BE2C (cell line): ENCODE data around the gene EN2.

Experiments
- DNase-seq: peaks from one replicate; pipeline ENCODE4 v3.0.0-alpha.2; 2020
- H3K27me3 ChIP-seq: fragments of 250-450 bp; sonication (Bioruptor Pico); 2 replicates; pipeline ENCODE4 v1.5.1; 2020; ENCODE audit warnings: mild to moderate bottlenecking
- H3K36me3 ChIP-seq: fragments of 250-450 bp; sonication (Bioruptor Pico); 2 replicates; pipeline ENCODE4 v1.5.1; 2020; ENCODE audit warnings: mild to moderate bottlenecking
- H3K4me1 ChIP-seq: fragments of 250-450 bp; sonication (Bioruptor Pico); 2 replicates; pipeline ENCODE4 v1.5.1; 2020
- H3K4me3 ChIP-seq: 2 replicates; pipeline ENCODE4 v1.5.1; 2011; ENCODE audit warnings: low read depth, low read length
- H3K9me3 ChIP-seq: fragments of 250-450 bp; sonication (Bioruptor Pico); 2 replicates; pipeline ENCODE4 v1.5.1; 2020
- TF ChIP-seq, protein P1 (sequence below): IDR thresholded peaks from 2 replicates; pipeline ENCODE4 v1.5.1; 2012; ENCODE audit warnings: mild to moderate bottlenecking, low read depth, low read length

Gene EN2

DNA sequence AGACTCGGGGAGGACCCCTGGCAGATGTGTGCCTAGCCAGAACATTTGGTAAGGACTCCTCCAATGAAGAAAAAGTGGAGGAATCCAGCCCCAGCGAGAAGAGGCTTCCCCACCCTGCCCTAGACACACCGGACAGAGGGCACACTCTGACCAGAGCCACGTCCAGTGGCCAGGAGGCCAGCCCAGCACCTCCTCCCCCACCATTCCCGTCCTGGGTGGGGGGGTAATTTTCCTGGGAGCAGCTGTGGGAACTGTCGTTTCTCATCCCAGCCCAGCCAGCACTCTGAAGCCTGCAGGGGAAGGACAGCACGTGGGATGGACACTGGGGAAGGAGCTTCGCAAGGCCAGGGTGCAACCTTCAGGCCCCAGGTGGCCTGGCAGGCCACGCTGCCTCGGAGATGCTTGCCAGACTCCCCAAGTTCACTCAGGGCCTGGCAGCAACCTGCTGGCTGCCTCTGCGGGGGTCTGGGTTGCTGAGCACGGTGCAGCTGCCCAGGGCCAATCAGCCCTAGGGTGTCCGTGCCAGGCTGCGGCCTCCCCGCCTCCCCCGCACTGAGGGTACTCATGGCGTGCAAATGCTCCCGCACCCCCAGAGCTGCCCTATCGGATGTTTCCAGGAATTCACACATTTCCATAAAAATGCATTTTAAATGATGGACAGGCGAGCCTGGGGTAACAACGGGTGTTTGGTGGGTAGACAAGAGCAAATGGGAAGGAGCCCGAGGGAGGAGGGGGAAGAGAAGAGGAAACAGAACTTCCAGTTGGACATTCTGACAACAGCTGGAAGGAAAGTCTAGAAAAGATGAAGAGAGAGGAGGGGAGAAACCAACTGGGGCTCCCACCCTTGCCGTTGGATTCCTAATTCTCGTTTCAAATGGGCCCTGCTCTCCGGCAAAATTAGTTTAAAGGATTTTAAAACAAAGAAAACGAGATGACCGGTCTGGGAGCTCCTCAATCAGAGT is 1.9 kb upstream of the EN2 start:
- H3K9me3 ChIP-seq: no peaks in the 10 kb centered on the region; the same call in 1 of the 2 replicates
- no peak for DNase-seq
- H3K4me3 ChIP-seq: no peak overlapping the region
- TF ChIP-seq, protein P1, sequence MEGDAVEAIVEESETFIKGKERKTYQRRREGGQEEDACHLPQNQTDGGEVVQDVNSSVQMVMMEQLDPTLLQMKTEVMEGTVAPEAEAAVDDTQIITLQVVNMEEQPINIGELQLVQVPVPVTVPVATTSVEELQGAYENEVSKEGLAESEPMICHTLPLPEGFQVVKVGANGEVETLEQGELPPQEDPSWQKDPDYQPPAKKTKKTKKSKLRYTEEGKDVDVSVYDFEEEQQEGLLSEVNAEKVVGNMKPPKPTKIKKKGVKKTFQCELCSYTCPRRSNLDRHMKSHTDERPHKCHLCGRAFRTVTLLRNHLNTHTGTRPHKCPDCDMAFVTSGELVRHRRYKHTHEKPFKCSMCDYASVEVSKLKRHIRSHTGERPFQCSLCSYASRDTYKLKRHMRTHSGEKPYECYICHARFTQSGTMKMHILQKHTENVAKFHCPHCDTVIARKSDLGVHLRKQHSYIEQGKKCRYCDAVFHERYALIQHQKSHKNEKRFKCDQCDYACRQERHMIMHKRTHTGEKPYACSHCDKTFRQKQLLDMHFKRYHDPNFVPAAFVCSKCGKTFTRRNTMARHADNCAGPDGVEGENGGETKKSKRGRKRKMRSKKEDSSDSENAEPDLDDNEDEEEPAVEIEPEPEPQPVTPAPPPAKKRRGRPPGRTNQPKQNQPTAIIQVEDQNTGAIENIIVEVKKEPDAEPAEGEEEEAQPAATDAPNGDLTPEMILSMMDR: no peak
- H3K36me3 ChIP-seq: no peaks in the 10 kb centered on the region
- no peaks in the 10 kb centered on the region for H3K4me1 ChIP-seq
- peaks cover 97% of the 10 kb centered on the region for H3K27me3 ChIP-seq

DNA sequence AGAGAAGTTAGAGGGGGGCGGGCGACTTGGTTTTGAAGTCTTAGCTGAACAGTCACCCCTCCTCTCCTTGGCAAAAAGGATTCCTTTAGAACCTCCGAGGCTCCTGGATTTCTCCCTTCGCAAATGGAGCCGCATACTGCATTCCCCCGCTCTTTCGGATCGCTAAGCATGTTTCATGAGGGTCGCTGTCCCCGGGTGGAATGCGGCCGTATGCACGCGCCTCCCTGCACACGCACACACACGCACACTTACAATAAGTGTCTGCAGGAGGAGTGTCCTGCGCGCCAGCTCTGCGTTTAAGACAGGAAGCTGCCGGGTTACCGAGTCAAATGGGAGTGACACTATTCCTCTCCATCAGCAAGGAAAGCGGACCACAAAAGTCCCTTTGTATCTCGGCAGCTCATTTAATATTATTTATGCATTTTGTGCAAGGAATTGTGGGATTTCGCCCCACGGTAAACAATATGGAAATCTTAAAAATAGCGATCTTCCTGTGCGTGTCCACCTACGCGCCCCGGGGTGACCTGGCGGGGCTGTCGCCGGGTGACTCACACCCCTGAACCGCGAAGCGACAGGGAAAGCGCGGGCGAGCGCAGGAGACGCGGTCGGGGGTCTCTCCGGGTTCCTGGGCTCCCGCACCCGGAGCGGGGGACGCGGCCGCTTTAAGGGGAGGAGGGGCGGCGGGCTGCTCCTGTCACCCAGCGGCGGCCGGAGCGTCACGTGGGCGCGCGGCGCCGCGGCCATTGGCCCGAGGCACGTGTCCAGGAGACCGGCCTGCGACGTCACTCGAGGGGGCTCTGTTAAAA is 988 bp upstream of the EN2 start:
- TF ChIP-seq, protein P1: no peak
- Histone ChIP-seq H3K36me3 (no peaks in the 10 kb centered on the region), H3K9me3 (no peaks in the 10 kb centered on the region; the same call in 1 of the 2 replicates), H3K27me3 (peaks cover 97% of the 10 kb centered on the region), H3K4me1 (no peaks in the 10 kb centered on the region), H3K4me3 (peak overlapping the region; percentile 20)
- DNase-seq: no peak

DNA sequence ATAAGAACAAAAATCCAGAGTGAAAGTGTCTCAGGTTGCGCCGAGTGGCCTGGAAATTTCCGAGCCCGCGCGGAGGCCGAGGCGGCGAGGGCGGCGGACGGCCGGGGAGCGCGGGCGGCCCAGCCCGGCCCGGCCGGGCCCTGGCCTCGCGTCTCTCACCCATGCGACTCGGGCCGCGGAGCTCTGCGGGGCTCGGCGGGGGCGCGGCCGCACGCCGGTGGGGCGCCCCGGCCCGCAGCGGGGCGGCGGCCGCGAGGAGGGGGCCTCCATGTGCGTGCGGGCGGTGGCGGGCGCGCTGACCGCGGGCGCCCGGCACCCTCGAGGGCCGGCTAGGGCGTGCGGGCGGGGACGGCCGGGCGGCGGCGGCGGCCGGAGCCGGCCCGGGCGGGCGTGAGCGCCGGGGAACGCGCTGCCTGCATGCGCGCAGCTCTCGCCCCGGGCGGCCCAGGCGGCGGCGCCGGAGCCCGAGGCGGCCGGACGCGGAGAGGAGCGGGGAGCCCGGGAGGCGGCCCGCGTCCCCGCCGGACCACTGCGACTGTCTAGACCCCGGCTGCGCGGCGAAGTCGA is 302 bp upstream of the EN2 start:
- no peaks in the 10 kb centered on the region for H3K36me3 ChIP-seq
- DNase-seq: no peak

DNA sequence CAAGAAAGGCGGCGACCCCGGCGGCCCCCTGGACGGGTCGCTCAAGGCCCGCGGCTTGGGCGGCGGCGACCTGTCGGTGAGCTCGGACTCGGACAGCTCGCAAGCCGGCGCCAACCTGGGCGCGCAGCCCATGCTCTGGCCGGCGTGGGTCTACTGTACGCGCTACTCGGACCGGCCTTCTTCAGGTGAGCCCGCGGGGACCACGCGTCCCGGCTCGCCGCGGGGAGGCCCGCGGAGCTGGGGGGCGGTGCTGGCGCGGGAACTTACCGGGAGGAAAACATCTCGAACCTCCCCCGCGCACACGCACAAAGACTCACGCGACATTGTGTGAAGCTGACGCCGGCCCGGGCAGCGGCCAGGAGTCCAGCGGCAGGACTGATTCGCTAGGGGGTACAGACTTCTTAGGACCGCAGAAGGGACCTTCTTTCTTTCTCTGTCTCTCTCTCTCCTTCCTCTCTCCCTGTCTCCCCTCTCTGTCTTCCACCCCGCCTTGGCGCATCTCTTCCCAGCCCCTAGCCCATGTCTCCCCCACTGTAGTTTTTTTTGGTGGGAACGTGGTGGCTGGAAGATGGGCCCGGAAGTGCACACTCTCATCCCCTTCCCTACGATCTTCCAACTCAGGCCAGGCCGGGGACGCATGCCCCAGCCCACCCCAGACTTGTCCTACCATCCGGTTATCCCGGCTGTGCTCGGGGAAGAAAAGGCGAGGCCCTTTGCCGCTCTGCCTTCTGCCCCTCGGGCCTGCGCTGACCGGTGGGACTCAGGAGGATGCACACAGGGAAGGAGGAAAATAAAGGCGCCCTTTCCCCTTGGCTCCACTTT is 1.2 kb downstream of the EN2 start:
- Histone ChIP-seq H3K27me3 (peaks cover 97% of the 10 kb centered on the region), H3K9me3 (no peaks in the 10 kb centered on the region; the same call in 1 of the 2 replicates), H3K4me1 (no peaks in the 10 kb centered on the region), H3K36me3 (no peaks in the 10 kb centered on the region), H3K4me3 (no peak overlapping the region)
- TF ChIP-seq, protein P1: no peak
- no peak for DNase-seq

More for the DNA sequence above, 302 bp upstream of the EN2 start:
- Histone ChIP-seq H3K4me1 (no peaks in the 10 kb centered on the region), H3K27me3 (peaks cover 97% of the 10 kb centered on the region), H3K4me3 (no peak overlapping the region), H3K9me3 (no peaks in the 10 kb centered on the region; the same call in 1 of the 2 replicates)
- TF ChIP-seq, protein P1: no peak

DNA sequence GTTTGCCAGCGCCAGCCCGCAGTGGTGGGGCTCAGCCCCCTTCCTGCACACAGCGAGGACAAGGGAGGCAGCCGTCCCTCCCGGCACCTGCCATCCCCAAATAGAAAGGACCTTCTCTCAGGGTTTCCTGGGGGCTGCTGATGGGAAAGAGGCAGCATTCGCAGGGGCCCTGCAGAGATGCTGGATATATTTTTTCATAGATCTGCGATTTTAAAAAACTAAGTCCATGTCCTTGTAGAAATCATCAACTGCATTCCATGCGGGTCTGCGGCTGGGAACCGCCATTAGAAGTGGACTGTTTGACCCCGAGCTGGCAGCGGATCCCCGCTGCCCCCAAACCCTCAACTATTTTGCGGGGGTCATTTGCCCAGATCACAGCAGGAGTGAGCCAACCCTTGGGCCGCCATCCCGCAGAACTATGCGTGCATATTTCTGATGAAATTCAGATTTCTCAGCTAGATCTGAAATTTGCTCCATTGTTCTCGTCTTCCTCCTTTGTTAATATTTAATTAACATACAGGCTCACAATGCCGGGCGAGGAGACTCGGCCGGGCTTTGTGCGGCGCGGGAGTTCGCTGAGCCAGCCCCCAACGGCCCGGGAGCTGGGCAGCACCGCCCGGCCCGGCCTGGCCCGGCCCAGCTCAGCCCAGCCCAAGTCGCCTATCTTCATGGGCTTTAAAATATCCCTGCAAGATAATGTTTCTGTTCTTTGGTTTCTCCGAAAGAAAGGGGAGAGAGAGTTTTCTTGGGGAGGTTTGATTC is 2.0 kb downstream of the EN2 start:
- no peak for DNase-seq
- no peaks in the 10 kb centered on the region for H3K4me1 ChIP-seq
- TF ChIP-seq, protein P1: no peak
- H3K36me3 ChIP-seq: no peaks in the 10 kb centered on the region
- no peak overlapping the region for H3K4me3 ChIP-seq
- no peaks in the 10 kb centered on the region; the same call in 1 of the 2 replicates for H3K9me3 ChIP-seq
- H3K27me3 ChIP-seq: peaks cover 97% of the 10 kb centered on the region
